OCI-M2 (cell line): Measurements from ENCODE around the gene DGKG.

Experiments
- DNase-seq: peaks from one replicate; lab custom pipeline; 2025; ENCODE audit not compliant: unreplicated experiment; lab: John Stamatoyannopoulos, UW

The DGKG gene

GRCh38 chr3:186247821-186248814 is 113.9 kb downstream of the DGKG start:
- DNase-seq = no peak

DNA sequence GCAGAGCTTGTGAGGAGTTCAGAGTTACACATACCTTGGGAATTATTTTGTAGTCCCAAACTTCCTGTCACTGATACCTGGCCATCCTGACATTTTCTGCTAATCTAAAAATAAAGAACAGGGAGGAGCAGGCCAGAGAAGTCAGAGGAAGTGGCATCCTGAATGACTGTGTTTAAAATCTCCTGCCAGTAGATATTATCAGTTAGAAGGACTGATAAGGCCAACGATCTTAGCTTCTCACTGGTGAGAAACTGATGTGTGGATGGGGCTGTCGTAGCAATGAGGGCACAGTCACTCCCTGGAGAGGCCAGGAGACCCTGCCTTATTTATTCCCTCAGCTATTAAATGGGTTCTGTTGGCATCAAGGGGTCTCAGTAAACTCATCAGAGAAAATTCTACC is 115.1 kb downstream of the DGKG start:
- no peak for DNase-seq

GRCh38 chr3:186244016-186244415 is 118.0 kb downstream of the DGKG start:
- no peak for DNase-seq

- peak; percentile 5 for DNase-seq
Measured at GRCh38 chr3:186241910-186242821, 119.9 kb downstream of the DGKG start.

DNA sequence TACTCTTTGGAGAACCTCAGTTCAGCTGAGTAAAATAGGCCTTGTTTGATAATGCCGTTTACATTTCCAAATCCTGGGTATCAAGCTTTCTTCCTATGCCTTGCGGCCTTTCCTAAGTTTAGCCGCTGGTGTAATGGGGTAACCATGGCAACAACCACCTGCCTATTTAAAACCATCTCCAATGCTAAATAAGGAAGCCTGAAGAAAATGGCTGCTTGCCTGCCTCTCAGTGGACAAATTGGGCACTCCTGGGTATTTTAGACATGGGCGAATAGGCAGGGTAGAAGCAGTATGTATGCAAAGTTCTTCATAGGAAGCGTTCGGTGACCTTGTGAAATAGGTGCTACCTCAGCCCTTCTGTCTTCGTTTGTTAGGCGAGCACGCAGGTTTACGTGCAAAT is 122.7 kb downstream of the DGKG start:
- DNase-seq = no peak

DNA sequence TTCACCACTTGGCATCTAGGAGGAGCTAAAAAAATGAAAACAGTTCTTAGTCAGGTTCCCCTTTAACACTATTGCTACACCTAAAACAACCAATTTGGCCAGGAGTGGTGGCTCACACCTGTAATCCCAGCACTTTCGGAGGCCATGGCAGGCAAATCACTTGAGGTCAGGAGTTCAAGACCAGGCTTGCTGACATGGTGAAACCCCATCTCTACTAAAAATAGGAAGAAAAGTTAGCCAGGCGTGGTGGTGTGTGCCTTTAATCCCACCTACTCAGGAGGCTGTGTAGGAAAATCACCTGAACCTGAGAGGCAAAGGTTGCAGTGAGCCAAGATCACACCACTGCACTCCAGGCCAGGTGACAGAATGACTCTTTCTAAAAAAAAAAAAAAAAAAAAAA is 124.1 kb downstream of the DGKG start:
- DNase-seq = no peak

DNA sequence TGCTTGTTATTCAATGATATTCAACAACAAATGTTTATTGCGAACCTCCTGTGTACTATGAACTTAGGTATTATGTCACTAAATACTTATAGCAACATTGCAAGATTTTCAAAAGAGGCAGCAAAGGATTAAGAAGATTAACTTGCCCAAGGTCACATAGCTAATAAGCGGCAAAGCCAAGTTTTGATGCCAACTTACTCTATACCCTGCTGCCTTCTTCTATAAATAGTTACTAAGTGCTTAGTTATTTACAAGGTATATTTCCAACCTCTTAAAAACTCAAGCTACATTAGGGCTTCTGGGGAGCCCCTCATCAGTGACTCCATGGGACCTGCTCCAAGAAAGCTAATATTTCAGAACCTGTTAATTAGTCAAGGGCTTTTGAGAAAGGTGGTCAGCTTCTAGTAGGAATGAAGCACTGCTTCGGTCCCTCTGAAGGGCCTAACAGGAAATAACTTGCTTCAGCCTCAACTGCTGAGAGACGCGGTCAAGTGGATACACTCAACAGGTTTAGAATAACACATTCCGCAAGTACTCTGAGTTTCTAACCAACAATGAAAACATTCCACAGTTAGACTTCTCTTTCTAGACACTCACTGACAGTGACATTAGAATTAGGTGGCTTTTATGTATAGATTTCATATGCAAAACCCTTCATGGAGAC is 125.5 kb downstream of the DGKG start:
- no peak for DNase-seq

DNA sequence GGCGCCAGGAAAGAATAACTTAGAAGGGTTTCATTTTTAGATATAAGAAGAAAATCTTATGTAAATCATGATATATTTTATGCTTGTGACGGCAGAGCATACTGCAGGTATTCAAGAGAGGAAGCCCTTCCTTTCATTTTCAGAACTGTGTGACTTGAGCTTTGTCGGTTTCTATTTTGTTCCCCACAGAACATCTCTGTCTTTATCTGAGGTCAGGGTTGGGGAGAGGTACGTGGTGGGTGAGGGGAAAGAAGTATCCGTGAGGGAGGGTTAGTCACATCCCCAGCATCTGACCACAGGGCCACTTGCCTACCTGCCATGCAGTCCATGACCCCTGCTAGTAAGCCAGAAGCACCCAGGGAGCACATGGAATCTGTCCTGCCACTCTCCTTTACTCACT is 126.5 kb downstream of the DGKG start:
- no peak for DNase-seq

DNA sequence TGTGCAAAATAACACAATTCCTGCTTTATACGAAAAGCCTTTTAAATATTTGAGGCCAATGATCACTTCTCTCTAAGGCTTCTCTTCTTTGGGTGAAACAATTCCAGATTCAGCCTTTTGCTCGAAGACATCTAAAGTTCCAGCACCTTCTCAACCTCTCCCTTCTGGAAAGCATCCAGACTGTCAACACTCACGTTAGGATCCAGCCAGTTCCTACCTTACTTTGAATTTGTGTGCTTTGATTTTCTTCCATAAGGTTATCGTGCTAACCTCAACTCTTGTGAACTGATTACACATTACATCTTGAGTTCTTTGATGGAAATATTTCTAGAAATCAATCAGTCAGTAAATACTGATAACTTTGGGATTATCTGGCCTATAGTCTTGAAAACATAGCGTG is 127.9 kb downstream of the DGKG start:
- no peak for DNase-seq

DNA sequence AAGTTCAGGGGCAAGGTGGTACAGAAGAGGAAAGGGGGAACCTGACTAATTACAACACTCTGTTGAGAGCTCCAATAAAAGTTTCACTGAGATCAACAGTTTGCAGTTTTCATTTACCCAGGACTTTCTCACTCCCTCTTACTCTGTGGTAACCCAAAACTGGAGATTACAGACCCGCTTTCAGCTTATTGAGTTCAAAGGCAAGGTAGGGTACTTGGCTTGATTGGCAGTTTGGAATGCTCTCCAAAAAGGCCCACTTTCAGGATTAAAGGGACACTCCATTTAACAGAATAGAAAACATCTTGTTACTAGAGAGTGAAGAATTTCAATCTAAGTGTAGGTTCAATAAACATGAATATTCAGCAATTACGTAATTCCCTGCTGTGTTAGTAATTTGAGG is 135.6 kb downstream of the DGKG start:
- DNase-seq = no peak

- DNase-seq = no peak
Measured at GRCh38 chr3:186225603-186226002, 136.4 kb downstream of the DGKG start.

- no peak for DNase-seq
Measured at GRCh38 chr3:186224041-186224610, 137.9 kb downstream of the DGKG start.

DNA sequence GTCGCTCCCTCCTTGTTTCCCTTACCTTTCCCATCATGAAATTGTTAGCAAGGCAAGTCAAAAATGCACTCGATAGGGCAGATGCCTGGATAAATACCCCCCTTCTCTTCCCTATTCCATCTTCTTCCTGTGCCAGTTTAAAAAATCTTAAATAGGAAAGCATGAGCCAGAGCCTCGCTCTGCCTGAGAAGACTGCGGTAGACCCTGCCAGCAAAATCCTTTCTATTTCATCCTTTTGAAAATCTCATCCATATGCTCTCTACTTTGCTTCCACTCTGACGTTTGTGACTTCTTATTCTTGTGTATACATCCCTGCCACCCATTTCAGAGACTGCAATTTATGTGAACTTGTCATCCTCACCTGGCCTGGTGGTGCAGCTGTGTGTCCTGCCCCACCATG is 138.6 kb downstream of the DGKG start:
- DNase-seq = no peak

- no peak for DNase-seq
Measured at GRCh38 chr3:186221760-186222378, 140.2 kb downstream of the DGKG start.

DNA sequence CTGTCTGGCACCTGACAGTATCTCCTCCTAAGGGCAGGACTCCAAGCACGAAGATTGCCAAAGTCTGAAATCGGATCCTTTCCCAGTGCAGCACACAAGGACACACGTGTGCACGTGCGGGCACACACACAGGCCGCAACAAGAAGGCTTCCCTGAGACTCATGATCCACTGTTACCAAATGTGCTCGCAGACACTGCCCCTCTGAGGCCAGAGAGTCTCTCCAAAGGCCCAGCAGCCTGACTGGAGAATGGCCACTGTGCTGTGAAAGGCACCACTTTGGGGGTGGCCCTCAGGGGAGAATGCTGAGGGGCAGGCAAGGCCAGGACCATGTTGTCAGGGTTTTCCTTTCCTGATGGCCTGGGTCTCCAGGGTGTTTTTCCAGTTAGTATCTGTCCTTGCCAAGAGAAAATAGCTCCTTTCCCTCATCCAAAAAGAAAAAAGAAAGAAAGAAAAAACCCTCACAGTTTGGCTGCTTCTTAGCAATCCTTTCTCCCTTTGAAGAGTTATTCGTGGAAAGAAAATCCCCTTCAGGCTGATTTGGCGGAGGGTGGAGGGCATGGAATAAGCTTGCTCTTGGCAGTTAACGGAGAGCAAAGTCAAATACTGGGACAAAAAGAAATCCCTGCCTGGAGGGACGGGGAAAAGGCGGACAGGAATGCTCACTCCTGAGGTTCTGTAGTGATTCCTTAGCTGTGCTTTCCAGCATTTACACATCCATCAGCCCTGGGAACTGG is 141.0 kb downstream of the DGKG start:
- DNase-seq = no peak

GRCh38 chr3:186220365-186220764 is 141.7 kb downstream of the DGKG start:
- DNase-seq = no peak

DNA sequence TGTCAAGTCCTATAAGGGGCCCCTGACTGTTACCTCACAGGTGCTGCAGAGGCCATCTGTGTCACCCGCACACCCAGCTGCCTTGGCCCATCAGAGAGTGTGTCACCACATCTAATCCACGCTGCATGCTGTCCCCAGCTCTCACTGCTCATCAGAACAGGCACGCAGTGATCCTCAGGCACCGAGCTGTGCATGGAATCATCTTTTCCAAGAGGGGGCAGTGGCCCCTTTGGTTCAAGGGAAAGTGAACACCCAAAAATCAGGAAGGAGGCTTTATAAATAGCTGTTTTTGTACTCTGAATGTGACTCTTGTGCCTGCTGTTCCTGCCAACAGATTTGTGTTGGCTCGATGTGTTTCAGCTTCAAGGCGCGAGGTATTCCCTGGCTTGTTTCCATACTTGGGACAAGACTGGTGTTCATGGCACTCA is 142.8 kb downstream of the DGKG start:
- no peak for DNase-seq

GRCh38 chr3:186218421-186218820 is 143.6 kb downstream of the DGKG start:
- DNase-seq = no peak

- no peak for DNase-seq
Measured at GRCh38 chr3:186217820-186218164, 144.2 kb downstream of the DGKG start.
